ENCODE measurements around the gene UBAP1L. TPM values are rescaled to one million over a fixed set of nuclear protein-coding genes. Genes with fewer than 3 reads are reported as not detected.

The UBAP1L gene
- total RNA-seq, 1 donor from 2014 or later: 10.9 TPM

- DNase-seq (ENCODE audit: low spot score in 2 of 2): peak; percentile 94 to 98
- Histone ChIP-seq H3K4me1 (peaks cover 42 to 84% of the 10 kb centered on the region in 2 donors), H3K27me3 (no peaks in the 10 kb centered on the region), H3K9me3 (no peaks in the 10 kb centered on the region), H3K27ac (peak overlapping the region; percentile 96 to 98), H3K36me3 (no peaks in the 10 kb centered on the region), H3K4me3 (no peak overlapping the region)
- intact Hi-C loops (cut with DNase I): loop anchor here (2.0 kb wide), 1 partner anchor 21 kb away; the partner anchor contains the start of gene RASL12
- no peak for TF ChIP-seq CTCF (IDR thresholded peaks at IDR 0.05)
Measured at GRCh38 chr15:65087873-65088642, 26.9 kb downstream of the UBAP1L start.

GRCh38 chr15:65087411-65087810 is 27.6 kb downstream of the UBAP1L start:
- H3K27ac ChIP-seq: peak overlapping the region; percentile 96 to 98
- DNase-seq (ENCODE audit: low spot score in 2 of 2): no peak
- no peak overlapping the region for H3K4me3 ChIP-seq
- H3K27me3 ChIP-seq: no peaks in the 10 kb centered on the region
- intact Hi-C loops (cut with DNase I): no loop called here
- peaks cover 48 to 84% of the 10 kb centered on the region in 2 donors for H3K4me1 ChIP-seq
- no peak for TF ChIP-seq CTCF (IDR thresholded peaks at IDR 0.05)
- H3K36me3 ChIP-seq: no peaks in the 10 kb centered on the region
- H3K9me3 ChIP-seq: no peaks in the 10 kb centered on the region

GRCh38 chr15:65086680-65087111 is 28.3 kb downstream of the UBAP1L start:
- Histone ChIP-seq H3K9me3 (no peaks in the 10 kb centered on the region), H3K27ac (peak overlapping the region; percentile 96 to 98), H3K4me3 (no peak overlapping the region), H3K36me3 (no peaks in the 10 kb centered on the region), H3K4me1 (peaks cover 55 to 84% of the 10 kb centered on the region in 2 donors), H3K27me3 (no peaks in the 10 kb centered on the region)
- no peak for TF ChIP-seq CTCF (IDR thresholded peaks at IDR 0.05)
- intact Hi-C loops (cut with DNase I): no loop called here
- no peak for DNase-seq (ENCODE audit: low spot score in 2 of 2)

- Histone ChIP-seq H3K36me3 (no peaks in the 10 kb centered on the region), H3K9me3 (no peaks in the 10 kb centered on the region), H3K4me3 (no peak overlapping the region), H3K27me3 (no peaks in the 10 kb centered on the region), H3K4me1 (peaks cover 56 to 82% of the 10 kb centered on the region in 2 donors), H3K27ac (peak overlapping the region; percentile 96 to 98)
- TF ChIP-seq CTCF (IDR thresholded peaks at IDR 0.05): peak in 1 of 3 experiments; percentile 27
- DNase-seq (ENCODE audit: low spot score in 2 of 2): no peak
- intact Hi-C loops (cut with DNase I): no loop called here
Measured at GRCh38 chr15:65085990-65086679, 28.9 kb downstream of the UBAP1L start.

GRCh38 chr15:65085207-65085753 is 29.7 kb downstream of the UBAP1L start:
- Histone ChIP-seq H3K4me1 (peaks cover 58 to 80% of the 10 kb centered on the region in 2 donors), H3K27ac (peak overlapping the region; percentile 96 to 98), H3K36me3 (no peaks in the 10 kb centered on the region), H3K4me3 (no peak overlapping the region), H3K9me3 (no peaks in the 10 kb centered on the region), H3K27me3 (no peaks in the 10 kb centered on the region)
- intact Hi-C loops (cut with DNase I): no loop called here
- TF ChIP-seq CTCF (IDR thresholded peaks at IDR 0.05): no peak
- no peak for DNase-seq (ENCODE audit: low spot score in 2 of 2)
